ENCODE results near the gene OTOGL.

DNA sequence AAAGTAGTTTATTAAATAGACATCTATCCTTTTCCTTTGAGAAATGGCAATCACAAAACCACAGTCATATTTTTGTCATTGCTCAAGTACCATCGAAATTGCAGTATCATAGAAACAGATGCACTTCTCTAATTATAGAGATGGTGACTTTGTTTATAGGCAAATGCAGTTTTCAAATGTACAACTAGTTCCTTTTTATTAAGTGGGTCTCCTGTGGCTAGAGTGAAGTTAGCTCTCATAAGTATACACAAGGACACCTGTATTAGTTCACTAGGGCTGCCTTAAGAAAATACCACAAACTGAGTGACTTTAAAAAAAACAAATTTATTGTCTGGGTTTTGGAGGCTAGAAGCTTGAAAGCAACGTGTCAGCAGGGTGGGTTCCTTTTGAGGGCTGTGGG is 62.8 kb downstream of the OTOGL start:
- TF ChIP-seq POLR2AphosphoS5 (IDR thresholded peaks at IDR 0.05; ENCODE audit: low read depth) (no peak), GABPA (IDR thresholded peaks at IDR 0.05; ENCODE audit: low read depth) (no peak)
- TF ChIP-seq, protein P1, sequence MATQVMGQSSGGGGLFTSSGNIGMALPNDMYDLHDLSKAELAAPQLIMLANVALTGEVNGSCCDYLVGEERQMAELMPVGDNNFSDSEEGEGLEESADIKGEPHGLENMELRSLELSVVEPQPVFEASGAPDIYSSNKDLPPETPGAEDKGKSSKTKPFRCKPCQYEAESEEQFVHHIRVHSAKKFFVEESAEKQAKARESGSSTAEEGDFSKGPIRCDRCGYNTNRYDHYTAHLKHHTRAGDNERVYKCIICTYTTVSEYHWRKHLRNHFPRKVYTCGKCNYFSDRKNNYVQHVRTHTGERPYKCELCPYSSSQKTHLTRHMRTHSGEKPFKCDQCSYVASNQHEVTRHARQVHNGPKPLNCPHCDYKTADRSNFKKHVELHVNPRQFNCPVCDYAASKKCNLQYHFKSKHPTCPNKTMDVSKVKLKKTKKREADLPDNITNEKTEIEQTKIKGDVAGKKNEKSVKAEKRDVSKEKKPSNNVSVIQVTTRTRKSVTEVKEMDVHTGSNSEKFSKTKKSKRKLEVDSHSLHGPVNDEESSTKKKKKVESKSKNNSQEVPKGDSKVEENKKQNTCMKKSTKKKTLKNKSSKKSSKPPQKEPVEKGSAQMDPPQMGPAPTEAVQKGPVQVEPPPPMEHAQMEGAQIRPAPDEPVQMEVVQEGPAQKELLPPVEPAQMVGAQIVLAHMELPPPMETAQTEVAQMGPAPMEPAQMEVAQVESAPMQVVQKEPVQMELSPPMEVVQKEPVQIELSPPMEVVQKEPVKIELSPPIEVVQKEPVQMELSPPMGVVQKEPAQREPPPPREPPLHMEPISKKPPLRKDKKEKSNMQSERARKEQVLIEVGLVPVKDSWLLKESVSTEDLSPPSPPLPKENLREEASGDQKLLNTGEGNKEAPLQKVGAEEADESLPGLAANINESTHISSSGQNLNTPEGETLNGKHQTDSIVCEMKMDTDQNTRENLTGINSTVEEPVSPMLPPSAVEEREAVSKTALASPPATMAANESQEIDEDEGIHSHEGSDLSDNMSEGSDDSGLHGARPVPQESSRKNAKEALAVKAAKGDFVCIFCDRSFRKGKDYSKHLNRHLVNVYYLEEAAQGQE (IDR thresholded peaks at IDR 0.05; ENCODE audit: insufficient replicate concordance, low read depth) = no peak
- TF ChIP-seq, protein P2, sequence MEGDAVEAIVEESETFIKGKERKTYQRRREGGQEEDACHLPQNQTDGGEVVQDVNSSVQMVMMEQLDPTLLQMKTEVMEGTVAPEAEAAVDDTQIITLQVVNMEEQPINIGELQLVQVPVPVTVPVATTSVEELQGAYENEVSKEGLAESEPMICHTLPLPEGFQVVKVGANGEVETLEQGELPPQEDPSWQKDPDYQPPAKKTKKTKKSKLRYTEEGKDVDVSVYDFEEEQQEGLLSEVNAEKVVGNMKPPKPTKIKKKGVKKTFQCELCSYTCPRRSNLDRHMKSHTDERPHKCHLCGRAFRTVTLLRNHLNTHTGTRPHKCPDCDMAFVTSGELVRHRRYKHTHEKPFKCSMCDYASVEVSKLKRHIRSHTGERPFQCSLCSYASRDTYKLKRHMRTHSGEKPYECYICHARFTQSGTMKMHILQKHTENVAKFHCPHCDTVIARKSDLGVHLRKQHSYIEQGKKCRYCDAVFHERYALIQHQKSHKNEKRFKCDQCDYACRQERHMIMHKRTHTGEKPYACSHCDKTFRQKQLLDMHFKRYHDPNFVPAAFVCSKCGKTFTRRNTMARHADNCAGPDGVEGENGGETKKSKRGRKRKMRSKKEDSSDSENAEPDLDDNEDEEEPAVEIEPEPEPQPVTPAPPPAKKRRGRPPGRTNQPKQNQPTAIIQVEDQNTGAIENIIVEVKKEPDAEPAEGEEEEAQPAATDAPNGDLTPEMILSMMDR (IDR thresholded peaks at IDR 0.05; ENCODE audit: insufficient read depth, low read length) = no peak
